HEK293 (cell line): Measurements from ENCODE around the gene TMEM92.

Experiments used
- CTCF ChIA-PET: fragments of 350-600 bp; formaldehyde crosslinking; extraction: SDS; loops from one replicate; lab custom pipeline; 2021; ENCODE audit warnings: antibody characterized with exemption; lab: Yijun Ruan, JAX
- POLR2A ChIA-PET: fragments of 300-600 bp; formaldehyde crosslinking; extraction: SDS; loops from one replicate; lab custom pipeline; 2020; ENCODE audit warnings: antibody characterized with exemption, inconsistent platforms; lab: Yijun Ruan, JAX
- H3K27ac ChIP-seq: fragments of 200-500 bp; sonication (Bioruptor generic); 2 replicates; pipeline ENCODE4 v1.5.1; 2014; ENCODE audit warnings: low read depth, low read length, control low read depth, inconsistent platforms; ENCODE audit errors: extremely low read depth
- H3K36me3 ChIP-seq, 2 experiments: fragments of 200-500 bp in 1 of 2; sonication (Bioruptor generic) in 1 of 2; 1 replicate in 1 of 2; 2 replicates in 1 of 2; pipeline ENCODE4 v1.5.1; 2014 to 2017; ENCODE audit warnings: inconsistent platforms in 2 of 2, low read length in 2 of 2; ENCODE audit not compliant: control insufficient read depth in 2 of 2, insufficient read depth in 1 of 2
- H3K4me1 ChIP-seq: fragments of 200-500 bp; sonication (Bioruptor generic); 2 replicates; pipeline ENCODE4 v1.5.1; 2014; ENCODE audit warnings: mild to moderate bottlenecking, low read length, inconsistent platforms; ENCODE audit not compliant: control insufficient read depth, insufficient read depth
- H3K4me3 ChIP-seq: 2 replicates; pipeline ENCODE4 v1.5.1; 2011; ENCODE audit warnings: low read depth, mild to moderate bottlenecking, control low read depth, low read length, moderate library complexity
- H3K9me3 ChIP-seq: fragments of 200-500 bp; sonication (Bioruptor generic); 2 replicates; pipeline ENCODE4 v1.5.1; 2014; ENCODE audit warnings: low read depth, low read length, inconsistent platforms; ENCODE audit not compliant: control insufficient read depth, insufficient read depth
- GLIS1 ChIP-seq: fragments of 450-650 bp; formaldehyde crosslinking; IDR thresholded peaks from 2 replicates; pipeline ENCODE4 v1.5.1; 2016; ENCODE audit warnings: missing biosample characterization, missing genetic modification characterization
- TRIM28 ChIP-seq: IDR thresholded peaks from 2 replicates; pipeline ENCODE4 v1.6.1; 2011; ENCODE audit warnings: low read length, control low read depth, borderline replicate concordance
- WT1 ChIP-seq: fragments of 450-650 bp; formaldehyde crosslinking; IDR thresholded peaks from 2 replicates; pipeline ENCODE4 v1.5.1; 2016; ENCODE audit warnings: missing biosample characterization, missing genetic modification characterization
- YY2 ChIP-seq: fragments of 450-650 bp; formaldehyde crosslinking; IDR thresholded peaks from 2 replicates; pipeline ENCODE4 v1.5.1; 2016; ENCODE audit warnings: missing biosample characterization, missing genetic modification characterization
- ZBTB21 ChIP-seq: fragments of 450-650 bp; formaldehyde crosslinking; IDR thresholded peaks from 2 replicates; pipeline ENCODE4 v1.5.1; 2017; ENCODE audit warnings: missing biosample characterization, missing genetic modification characterization
- ZFP37 ChIP-seq: fragments of 450-650 bp; formaldehyde crosslinking; IDR thresholded peaks from 2 replicates; pipeline ENCODE4 v1.5.1; 2016; ENCODE audit warnings: missing biosample characterization, missing genetic modification characterization
- ZFP41 ChIP-seq: fragments of 450-650 bp; formaldehyde crosslinking; IDR thresholded peaks from 2 replicates; pipeline ENCODE4 v1.5.1; 2016; ENCODE audit warnings: missing biosample characterization, missing genetic modification characterization, borderline replicate concordance
- ZIC2 ChIP-seq: fragments of 450-650 bp; formaldehyde crosslinking; IDR thresholded peaks from 2 replicates; pipeline ENCODE4 v1.5.1; 2016; ENCODE audit warnings: missing biosample characterization, missing genetic modification characterization
- ZNF114 ChIP-seq: fragments of 450-650 bp; formaldehyde crosslinking; IDR thresholded peaks from 2 replicates; pipeline ENCODE4 v1.5.0; 2017; ENCODE audit warnings: missing biosample characterization, missing genetic modification characterization
- ZNF214 ChIP-seq: fragments of 450-650 bp; formaldehyde crosslinking; IDR thresholded peaks from 2 replicates; pipeline ENCODE4 v1.5.1; 2017; ENCODE audit warnings: missing biosample characterization, mild to moderate bottlenecking, missing genetic modification characterization, borderline replicate concordance
- ZNF302 ChIP-seq: fragments of 450-650 bp; formaldehyde crosslinking; IDR thresholded peaks from 2 replicates; pipeline ENCODE4 v1.5.1; 2016; ENCODE audit warnings: missing biosample characterization, missing genetic modification characterization, low read depth
- ZNF473 ChIP-seq: fragments of 450-650 bp; formaldehyde crosslinking; IDR thresholded peaks from 2 replicates; pipeline ENCODE4 v1.5.1; 2017; ENCODE audit warnings: missing biosample characterization, missing genetic modification characterization
- ZNF571 ChIP-seq: fragments of 450-650 bp; formaldehyde crosslinking; IDR thresholded peaks from 2 replicates; pipeline ENCODE4 v1.5.0; 2017; ENCODE audit warnings: missing biosample characterization, missing genetic modification characterization
- ZNF701 ChIP-seq: fragments of 450-650 bp; formaldehyde crosslinking; IDR thresholded peaks from 2 replicates; pipeline ENCODE4 v1.5.1; 2016; ENCODE audit warnings: missing biosample characterization, missing genetic modification characterization
- ZNF76 ChIP-seq: fragments of 450-650 bp; formaldehyde crosslinking; IDR thresholded peaks from 2 replicates; pipeline ENCODE4; 2016; ENCODE audit warnings: low read depth, missing biosample characterization, missing genetic modification characterization, borderline replicate concordance
- TF ChIP-seq, protein P1 (sequence below): fragments of 450-650 bp; formaldehyde crosslinking; IDR thresholded peaks from 2 replicates; pipeline ENCODE4 v1.5.1; 2016; ENCODE audit warnings: missing biosample characterization, missing genetic modification characterization
- TF ChIP-seq, protein P2 (sequence below): fragments of 450-650 bp; formaldehyde crosslinking; IDR thresholded peaks from 2 replicates; pipeline ENCODE4 v1.5.1; 2017; ENCODE audit warnings: missing biosample characterization, missing genetic modification characterization
- TF ChIP-seq, protein P3 (sequence below): fragments of 450-650 bp; formaldehyde crosslinking; IDR thresholded peaks from 2 replicates; pipeline ENCODE4 v1.5.1; 2016; ENCODE audit warnings: missing biosample characterization, missing genetic modification characterization
- TF ChIP-seq, protein P4 (sequence below): fragments of 450-650 bp; formaldehyde crosslinking; IDR thresholded peaks from 2 replicates; pipeline ENCODE4 v1.5.1; 2016; ENCODE audit warnings: missing biosample characterization, missing genetic modification characterization
- TF ChIP-seq, protein P5 (sequence below): fragments of 450-650 bp; formaldehyde crosslinking; IDR thresholded peaks from 2 replicates; pipeline ENCODE4 v1.5.1; 2016; ENCODE audit warnings: missing biosample characterization, missing genetic modification characterization

TMEM92 gene

DNA sequence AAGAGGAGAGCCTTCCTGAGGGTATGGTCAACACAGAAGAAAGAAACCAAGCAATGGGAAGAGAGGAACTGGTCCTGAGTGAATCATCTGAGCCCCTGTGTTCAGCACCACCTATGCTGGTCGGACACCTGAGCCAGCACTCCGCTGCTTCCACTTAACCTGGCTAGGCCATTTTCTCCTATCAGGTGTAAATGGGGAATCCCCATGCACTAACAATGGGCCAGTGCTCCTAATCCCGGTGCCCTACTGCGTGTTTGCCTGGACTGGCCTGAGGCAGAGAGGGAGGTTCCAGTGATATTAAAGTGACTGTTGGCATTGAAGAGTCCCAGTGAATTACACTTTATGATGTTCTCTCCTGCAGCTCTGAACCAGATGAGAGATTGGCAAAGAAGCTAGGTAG is 37.2 kb downstream of the TMEM92 start:
- CTCF ChIA-PET, result interaction anchor here (0.5 to 1.7 kb wide), 5 partner anchors 12 to 189 kb away, joined by 3 to 6 read pairs (median 3); partner anchors contain the start of gene PPP1R9B
- POLR2A ChIA-PET, result no interaction called here
- no peak overlapping the region for H3K4me3 ChIP-seq

DNA sequence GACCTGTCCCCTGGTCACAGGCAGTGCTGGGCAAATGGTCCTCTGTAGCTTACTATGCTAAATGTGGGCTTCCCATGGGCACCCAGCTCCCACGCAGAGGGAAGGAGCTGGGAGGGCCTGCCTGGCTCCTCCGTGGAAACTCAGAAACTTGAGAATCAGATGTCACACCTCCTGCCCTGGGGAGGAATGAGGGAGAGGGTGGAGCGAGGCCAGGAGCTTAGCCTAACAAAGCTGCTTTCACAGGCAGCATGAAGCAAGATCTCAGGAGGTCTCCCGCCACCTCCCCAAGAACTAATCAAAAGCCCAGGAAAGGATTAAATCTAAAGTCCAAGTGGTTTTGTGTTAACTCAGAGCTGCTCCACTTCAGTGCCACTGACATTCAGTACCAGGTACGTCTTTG is 38.0 kb downstream of the TMEM92 start:
- ChIA-PET POLR2A (interaction anchor here (0.7 kb wide), 1 partner anchor 342 kb away, joined by 3 read pairs; no protein-coding TSS in a partner anchor), CTCF (interaction anchor here (0.7 to 1.7 kb wide), 6 partner anchors 13 to 413 kb away, joined by 3 to 6 read pairs (median 3); no protein-coding TSS in a partner anchor)
- H3K27ac ChIP-seq, result no peak overlapping the region
- H3K4me1 ChIP-seq, result no peaks in the 10 kb centered on the region
- no peaks in the 10 kb centered on the region for H3K9me3 ChIP-seq
- no peak overlapping the region for H3K4me3 ChIP-seq
- no peaks in the 10 kb centered on the region for H3K36me3 ChIP-seq
- no peak for TF ChIP-seq ZNF214 (tag by site-specific recombination)
- TF ChIP-seq ZNF571 (tag by site-specific recombination), result no peak
- TF ChIP-seq, protein P1, sequence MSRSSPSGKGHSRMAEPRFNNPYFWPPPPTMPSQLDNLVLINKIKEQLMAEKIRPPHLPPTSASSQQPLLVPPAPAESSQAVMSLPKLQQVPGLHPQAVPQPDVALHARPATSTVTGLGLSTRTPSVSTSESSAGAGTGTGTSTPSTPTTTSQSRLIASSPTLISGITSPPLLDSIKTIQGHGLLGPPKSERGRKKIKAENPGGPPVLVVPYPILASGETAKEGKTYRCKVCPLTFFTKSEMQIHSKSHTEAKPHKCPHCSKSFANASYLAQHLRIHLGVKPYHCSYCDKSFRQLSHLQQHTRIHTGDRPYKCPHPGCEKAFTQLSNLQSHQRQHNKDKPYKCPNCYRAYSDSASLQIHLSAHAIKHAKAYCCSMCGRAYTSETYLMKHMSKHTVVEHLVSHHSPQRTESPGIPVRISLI (tag by site-specific recombination), result no peak
- no peak for TF ChIP-seq ZNF76
- TF ChIP-seq, protein P2, sequence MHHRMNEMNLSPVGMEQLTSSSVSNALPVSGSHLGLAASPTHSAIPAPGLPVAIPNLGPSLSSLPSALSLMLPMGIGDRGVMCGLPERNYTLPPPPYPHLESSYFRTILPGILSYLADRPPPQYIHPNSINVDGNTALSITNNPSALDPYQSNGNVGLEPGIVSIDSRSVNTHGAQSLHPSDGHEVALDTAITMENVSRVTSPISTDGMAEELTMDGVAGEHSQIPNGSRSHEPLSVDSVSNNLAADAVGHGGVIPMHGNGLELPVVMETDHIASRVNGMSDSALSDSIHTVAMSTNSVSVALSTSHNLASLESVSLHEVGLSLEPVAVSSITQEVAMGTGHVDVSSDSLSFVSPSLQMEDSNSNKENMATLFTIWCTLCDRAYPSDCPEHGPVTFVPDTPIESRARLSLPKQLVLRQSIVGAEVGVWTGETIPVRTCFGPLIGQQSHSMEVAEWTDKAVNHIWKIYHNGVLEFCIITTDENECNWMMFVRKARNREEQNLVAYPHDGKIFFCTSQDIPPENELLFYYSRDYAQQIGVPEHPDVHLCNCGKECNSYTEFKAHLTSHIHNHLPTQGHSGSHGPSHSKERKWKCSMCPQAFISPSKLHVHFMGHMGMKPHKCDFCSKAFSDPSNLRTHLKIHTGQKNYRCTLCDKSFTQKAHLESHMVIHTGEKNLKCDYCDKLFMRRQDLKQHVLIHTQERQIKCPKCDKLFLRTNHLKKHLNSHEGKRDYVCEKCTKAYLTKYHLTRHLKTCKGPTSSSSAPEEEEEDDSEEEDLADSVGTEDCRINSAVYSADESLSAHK (tag by site-specific recombination), result no peak
- no peak for TF ChIP-seq TRIM28
- no peak for TF ChIP-seq ZIC2 (tag by site-specific recombination)
- TF ChIP-seq GLIS1, result no peak
- TF ChIP-seq, protein P3, sequence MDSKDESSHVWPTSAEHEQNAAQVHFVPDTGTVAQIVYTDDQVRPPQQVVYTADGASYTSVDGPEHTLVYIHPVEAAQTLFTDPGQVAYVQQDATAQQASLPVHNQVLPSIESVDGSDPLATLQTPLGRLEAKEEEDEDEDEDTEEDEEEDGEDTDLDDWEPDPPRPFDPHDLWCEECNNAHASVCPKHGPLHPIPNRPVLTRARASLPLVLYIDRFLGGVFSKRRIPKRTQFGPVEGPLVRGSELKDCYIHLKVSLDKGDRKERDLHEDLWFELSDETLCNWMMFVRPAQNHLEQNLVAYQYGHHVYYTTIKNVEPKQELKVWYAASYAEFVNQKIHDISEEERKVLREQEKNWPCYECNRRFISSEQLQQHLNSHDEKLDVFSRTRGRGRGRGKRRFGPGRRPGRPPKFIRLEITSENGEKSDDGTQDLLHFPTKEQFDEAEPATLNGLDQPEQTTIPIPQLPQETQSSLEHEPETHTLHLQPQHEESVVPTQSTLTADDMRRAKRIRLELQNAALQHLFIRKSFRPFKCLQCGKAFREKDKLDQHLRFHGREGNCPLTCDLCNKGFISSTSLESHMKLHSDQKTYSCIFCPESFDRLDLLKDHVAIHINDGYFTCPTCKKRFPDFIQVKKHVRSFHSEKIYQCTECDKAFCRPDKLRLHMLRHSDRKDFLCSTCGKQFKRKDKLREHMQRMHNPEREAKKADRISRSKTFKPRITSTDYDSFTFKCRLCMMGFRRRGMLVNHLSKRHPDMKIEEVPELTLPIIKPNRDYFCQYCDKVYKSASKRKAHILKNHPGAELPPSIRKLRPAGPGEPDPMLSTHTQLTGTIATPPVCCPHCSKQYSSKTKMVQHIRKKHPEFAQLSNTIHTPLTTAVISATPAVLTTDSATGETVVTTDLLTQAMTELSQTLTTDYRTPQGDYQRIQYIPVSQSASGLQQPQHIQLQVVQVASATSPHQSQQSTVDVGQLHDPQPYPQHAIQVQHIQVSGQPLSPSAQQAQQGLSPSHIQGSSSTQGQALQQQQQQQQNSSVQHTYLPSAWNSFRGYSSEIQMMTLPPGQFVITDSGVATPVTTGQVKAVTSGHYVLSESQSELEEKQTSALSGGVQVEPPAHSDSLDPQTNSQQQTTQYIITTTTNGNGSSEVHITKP, result no peak
- TF ChIP-seq ZFP41 (tag by site-specific recombination), result no peak
- TF ChIP-seq ZFP37 (tag by site-specific recombination), result no peak
- TF ChIP-seq WT1, result no peak
- no peak for TF ChIP-seq ZNF302
- no peak for TF ChIP-seq ZNF114 (tag by site-specific recombination)
- no peak for TF ChIP-seq YY2
- TF ChIP-seq ZBTB21, result no peak
- TF ChIP-seq, protein P4, sequence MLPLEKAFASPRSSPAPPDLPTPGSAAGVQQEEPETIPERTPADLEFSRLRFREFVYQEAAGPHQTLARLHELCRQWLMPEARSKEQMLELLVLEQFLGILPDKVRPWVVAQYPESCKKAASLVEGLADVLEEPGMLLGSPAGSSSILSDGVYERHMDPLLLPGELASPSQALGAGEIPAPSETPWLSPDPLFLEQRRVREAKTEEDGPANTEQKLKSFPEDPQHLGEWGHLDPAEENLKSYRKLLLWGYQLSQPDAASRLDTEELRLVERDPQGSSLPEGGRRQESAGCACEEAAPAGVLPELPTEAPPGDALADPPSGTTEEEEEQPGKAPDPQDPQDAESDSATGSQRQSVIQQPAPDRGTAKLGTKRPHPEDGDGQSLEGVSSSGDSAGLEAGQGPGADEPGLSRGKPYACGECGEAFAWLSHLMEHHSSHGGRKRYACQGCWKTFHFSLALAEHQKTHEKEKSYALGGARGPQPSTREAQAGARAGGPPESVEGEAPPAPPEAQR, result no peak

More for the DNA sequence above, 37.2 kb downstream of the TMEM92 start:
- H3K36me3 ChIP-seq, result no peaks in the 10 kb centered on the region
- H3K4me1 ChIP-seq, result no peaks in the 10 kb centered on the region
- TF ChIP-seq YY2, result no peak
- TF ChIP-seq ZNF473, result no peak
- TF ChIP-seq, protein P5, sequence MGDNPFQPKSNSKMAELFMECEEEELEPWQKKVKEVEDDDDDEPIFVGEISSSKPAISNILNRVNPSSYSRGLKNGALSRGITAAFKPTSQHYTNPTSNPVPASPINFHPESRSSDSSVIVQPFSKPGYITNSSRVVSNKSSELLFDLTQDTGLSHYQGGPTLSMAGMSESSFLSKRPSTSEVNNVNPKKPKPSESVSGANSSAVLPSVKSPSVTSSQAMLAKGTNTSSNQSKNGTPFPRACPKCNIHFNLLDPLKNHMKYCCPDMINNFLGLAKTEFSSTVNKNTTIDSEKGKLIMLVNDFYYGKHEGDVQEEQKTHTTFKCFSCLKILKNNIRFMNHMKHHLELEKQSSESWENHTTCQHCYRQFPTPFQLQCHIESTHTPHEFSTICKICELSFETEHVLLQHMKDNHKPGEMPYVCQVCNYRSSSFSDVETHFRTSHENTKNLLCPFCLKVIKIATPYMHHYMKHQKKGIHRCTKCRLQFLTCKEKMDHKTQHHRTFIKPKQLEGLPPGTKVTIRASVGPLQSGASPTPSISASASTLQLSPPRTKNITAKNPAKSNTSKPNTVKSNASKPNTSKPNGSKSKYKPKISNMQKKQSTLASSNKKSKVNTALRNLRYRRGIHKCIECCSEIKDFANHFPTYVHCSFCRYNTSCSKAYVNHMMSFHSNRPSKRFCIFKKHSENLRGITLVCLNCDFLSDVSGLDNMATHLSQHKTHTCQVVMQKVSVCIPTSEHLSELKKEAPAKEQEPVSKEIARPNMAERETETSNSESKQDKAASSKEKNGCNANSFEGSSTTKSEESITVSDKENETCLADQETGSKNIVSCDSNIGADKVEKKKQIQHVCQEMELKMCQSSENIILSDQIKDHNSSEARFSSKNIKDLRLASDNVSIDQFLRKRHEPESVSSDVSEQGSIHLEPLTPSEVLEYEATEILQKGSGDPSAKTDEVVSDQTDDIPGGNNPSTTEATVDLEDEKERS (tag by site-specific recombination), result no peak
- TF ChIP-seq ZNF701 (tag by site-specific recombination), result no peak
- no peak overlapping the region for H3K27ac ChIP-seq
- no peaks in the 10 kb centered on the region for H3K9me3 ChIP-seq
